GDM1 (cell line): ENCODE results near the gene GULP1.
"Not testable (repeated sequence)": the region's sequence is repeated elsewhere in the genome, so short reads cannot be mapped to it uniquely, and the experiment has no call there.

Experiments used
- DNase-seq: peaks from one replicate; lab custom pipeline; 2025; lab: John Stamatoyannopoulos, UW

Gene GULP1

GRCh38 chr2:188415754-188416083, 124.0 kb downstream of the GULP1 start:
- no peak for DNase-seq

GRCh38 chr2:188416367-188416766, 124.7 kb downstream of the GULP1 start:
- DNase-seq: no peak

GRCh38 chr2:188422726-188423125, 131.1 kb downstream of the GULP1 start:
- no peak for DNase-seq

GRCh38 chr2:188425266-188425665, 133.6 kb downstream of the GULP1 start:
- no peak for DNase-seq

GRCh38 chr2:188426121-188426520, 134.4 kb downstream of the GULP1 start:
- DNase-seq: no peak

GRCh38 chr2:188430705-188431104, 139.0 kb downstream of the GULP1 start:
- DNase-seq: no peak

- no peak for DNase-seq
Observed at GRCh38 chr2:188434018-188434417, 142.3 kb downstream of the GULP1 start.

GRCh38 chr2:188435115-188435514, 143.4 kb downstream of the GULP1 start:
- no peak for DNase-seq

- no peak for DNase-seq
Observed at GRCh38 chr2:188437537-188437936, 145.9 kb downstream of the GULP1 start.

GRCh38 chr2:188439986-188440385, 148.3 kb downstream of the GULP1 start:
- no peak for DNase-seq

GRCh38 chr2:188440849-188441248, 149.2 kb downstream of the GULP1 start:
- no peak for DNase-seq

GRCh38 chr2:188441288-188441947, 149.7 kb downstream of the GULP1 start:
- no peak for DNase-seq

- no peak for DNase-seq
Observed at GRCh38 chr2:188443207-188443606, 151.5 kb downstream of the GULP1 start.

GRCh38 chr2:188444106-188444835, 152.6 kb downstream of the GULP1 start:
- no peak for DNase-seq

GRCh38 chr2:188449561-188449960, 157.9 kb downstream of the GULP1 start:
- DNase-seq: no peak

GRCh38 chr2:188449971-188450370, 158.3 kb downstream of the GULP1 start:
- no peak for DNase-seq

- DNase-seq: no peak
Observed at GRCh38 chr2:188450732-188451483, 159.2 kb downstream of the GULP1 start.

GRCh38 chr2:188452084-188452483, 160.4 kb downstream of the GULP1 start:
- DNase-seq: no peak

- no peak for DNase-seq
Observed at GRCh38 chr2:188456114-188456909, 164.6 kb downstream of the GULP1 start.

- DNase-seq: no peak
Observed at GRCh38 chr2:188459061-188459460, 167.4 kb downstream of the GULP1 start.

GRCh38 chr2:188466078-188466477, 174.4 kb downstream of the GULP1 start:
- not testable (repeated sequence) for DNase-seq

- no peak for DNase-seq
Observed at GRCh38 chr2:188466761-188467160, 175.1 kb downstream of the GULP1 start.
